Stimulated activated CD8-positive, alpha-beta memory T cell treated with anti-CD3 and anti-CD28 coated beads, Interleukin-15, amount 100 ng/mL, for 4 hours (primary cell): ENCODE data around the gene VAMP8.
"Not testable (repeated sequence)": the region's sequence is repeated elsewhere in the genome, so short reads cannot be mapped to it uniquely, and the experiment has no call there.

ENCODE experiments used
- DNase-seq, 2 donors: peaks; one replicate each; pipeline ENCODE4 v3.0.0-alpha.2; 2020; ENCODE audit warnings: low read depth in 2 of 2

The VAMP8 gene

GRCh38 chr2:85577386-85578242 lies at the start of gene VAMP8:
VAMP8 (plus strand) TSS chr2:85577586; CDS start chr2:85577647, 61 bp downstream.
- peak in 1 of 2 donors; percentile 21 for DNase-seq

- DNase-seq, result no peak
Measured at GRCh38 chr2:85527787-85528186, 49.6 kb upstream of the VAMP8 start.

GRCh38 chr2:85528355-85528754 lies 49.0 kb upstream of the VAMP8 start:
- no peak for DNase-seq

GRCh38 chr2:85529809-85530208 lies 47.6 kb upstream of the VAMP8 start:
- no peak for DNase-seq

GRCh38 chr2:85531589-85531988 lies 45.8 kb upstream of the VAMP8 start:
- DNase-seq, result no peak

- DNase-seq, result no peak
Measured at GRCh38 chr2:85534099-85534498, 43.3 kb upstream of the VAMP8 start.

- DNase-seq, result no peak
Measured at GRCh38 chr2:85534881-85535280, 42.5 kb upstream of the VAMP8 start.

GRCh38 chr2:85536479-85536878 lies 40.9 kb upstream of the VAMP8 start:
- DNase-seq, result no peak

- peak in 1 of 2 donors; percentile 7 for DNase-seq
Measured at GRCh38 chr2:85537600-85538506, 39.5 kb upstream of the VAMP8 start.

GRCh38 chr2:85538507-85539360 lies 38.7 kb upstream of the VAMP8 start, which contains the start of gene MAT2A:
MAT2A (plus strand) TSS chr2:85539168; CDS start chr2:85539288, 120 bp downstream.
- peak; percentile 74 to 85 for DNase-seq

- peak; percentile 62 to 74 for DNase-seq
Measured at GRCh38 chr2:85539361-85540132, 37.8 kb upstream of the VAMP8 start.

GRCh38 chr2:85540133-85540648 lies 37.2 kb upstream of the VAMP8 start:
- DNase-seq, result no peak

GRCh38 chr2:85541262-85541661 lies 36.1 kb upstream of the VAMP8 start:
- DNase-seq, result no peak

GRCh38 chr2:85541753-85542457 lies 35.5 kb upstream of the VAMP8 start:
- no peak for DNase-seq

GRCh38 chr2:85542777-85543176 lies 34.6 kb upstream of the VAMP8 start:
- no peak for DNase-seq

- not testable (repeated sequence) for DNase-seq
Measured at GRCh38 chr2:85544254-85544691, 33.1 kb upstream of the VAMP8 start.

- not testable (repeated sequence) for DNase-seq
Measured at GRCh38 chr2:85544915-85545779, 32.2 kb upstream of the VAMP8 start.

GRCh38 chr2:85545780-85546240 lies 31.6 kb upstream of the VAMP8 start:
- DNase-seq, result no peak
